GM19023 (cell line): ENCODE data around the gene NRXN3.

Source experiments
- ATAC-seq: cut with Tn5 transposase; IDR thresholded peaks from one replicate; pipeline ENCODE4 v1.9.1; 2021; ENCODE audit warnings: mild to moderate bottlenecking, moderate library complexity; ENCODE audit not compliant: unreplicated experiment

The NRXN3 gene

DNA sequence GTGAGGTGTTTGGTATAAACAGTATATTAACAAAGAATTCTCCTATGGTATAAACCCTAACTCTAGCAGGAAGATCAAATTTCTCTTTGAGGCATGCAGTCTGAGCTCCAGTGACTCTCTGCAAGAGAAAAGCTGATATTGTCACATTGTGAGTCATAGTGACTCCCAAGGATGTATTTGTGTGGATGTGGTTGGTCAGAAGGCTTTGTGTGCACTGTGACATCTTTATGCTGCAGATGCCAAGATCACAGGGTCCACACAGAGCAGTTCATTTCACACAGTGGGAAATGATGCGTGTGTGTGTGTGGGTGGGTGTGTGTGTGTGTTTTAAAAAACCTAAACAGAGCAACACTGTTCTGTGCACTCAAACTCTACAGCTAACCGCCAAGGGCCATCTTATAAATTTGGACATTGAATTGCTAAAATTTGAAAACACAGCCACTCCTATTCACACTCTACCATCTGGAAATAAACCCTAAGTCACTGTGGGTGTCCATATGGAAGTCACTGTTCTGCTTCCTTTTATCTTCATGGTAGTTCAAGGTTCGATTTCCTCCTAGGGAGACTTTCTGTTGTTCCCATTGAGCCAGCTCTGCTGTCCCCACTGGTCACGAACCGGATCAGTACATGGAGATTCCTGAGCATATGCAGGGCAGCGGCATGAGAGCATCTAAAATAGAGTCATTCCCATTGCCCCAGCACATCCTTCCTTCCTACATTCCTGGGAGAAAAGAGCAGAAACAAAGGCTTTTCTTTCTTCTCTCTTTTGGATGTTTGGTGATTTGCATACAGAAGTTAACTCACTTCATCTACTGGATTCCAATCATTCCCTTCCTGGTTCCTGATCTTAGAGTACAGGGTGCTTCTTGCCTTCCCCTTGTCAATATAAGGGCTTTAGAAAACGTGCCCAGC is 1313.6 kb downstream of the NRXN3 start:
- ATAC-seq: no peak

DNA sequence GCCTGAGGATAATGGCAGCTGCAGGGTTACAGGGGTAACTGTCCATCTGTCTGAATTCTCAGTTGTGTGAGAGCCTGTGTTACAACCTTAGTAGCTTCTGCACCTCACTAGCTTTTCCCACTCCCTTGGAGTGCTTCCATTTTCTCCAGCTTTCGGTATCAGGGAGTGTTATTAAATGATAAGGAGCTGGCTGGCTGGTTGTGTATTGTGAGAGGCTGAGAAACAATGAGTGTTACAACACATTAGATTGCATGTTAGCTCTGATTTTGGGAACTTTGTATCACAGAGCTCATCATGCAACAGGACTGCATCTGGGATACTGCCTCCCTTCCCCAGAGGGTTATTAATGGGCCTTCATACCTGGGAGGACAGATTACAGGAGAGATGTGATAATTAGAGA is 1317.5 kb downstream of the NRXN3 start:
- ATAC-seq: no peak

DNA sequence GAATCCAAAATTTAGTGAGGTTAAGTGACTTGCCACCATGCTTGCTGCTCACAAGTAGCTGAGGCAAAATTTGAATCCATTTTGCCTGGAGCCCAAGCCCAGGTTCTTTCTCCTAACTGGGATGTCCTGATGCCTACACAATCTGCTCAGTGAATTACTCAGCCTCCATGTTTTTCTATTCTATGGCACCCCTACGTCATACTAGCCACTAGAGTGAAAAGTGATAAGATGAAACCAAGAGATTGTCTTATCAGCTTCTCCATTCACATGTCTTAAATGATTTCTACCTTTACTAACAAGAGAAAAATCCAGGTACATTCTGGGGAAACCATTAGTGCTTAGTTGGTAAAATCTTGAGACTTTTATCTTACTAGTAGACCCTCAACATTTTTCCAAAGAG is 1321.0 kb downstream of the NRXN3 start:
- no peak for ATAC-seq

GRCh38 chr14:79493081-79493645 is 1323.0 kb downstream of the NRXN3 start:
- ATAC-seq: no peak

DNA sequence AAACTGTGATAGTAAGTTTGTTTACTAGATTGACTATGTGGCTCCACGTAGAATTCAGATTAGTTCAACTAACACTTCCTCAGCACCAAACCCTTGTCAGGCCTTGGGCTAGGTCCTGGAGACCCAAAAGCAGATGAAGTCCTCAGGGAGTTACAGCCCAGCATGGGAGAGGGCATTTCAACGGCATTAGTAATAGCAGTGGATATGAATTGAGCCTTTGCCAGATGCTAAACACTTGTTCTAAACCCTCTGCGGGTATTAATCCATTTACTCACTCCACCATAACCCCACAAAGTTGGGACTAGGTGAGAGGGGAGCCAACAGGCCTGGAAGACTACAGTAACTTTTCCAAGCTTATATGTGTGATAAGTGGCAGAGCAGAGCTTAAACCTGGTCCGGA is 1326.5 kb downstream of the NRXN3 start:
- no peak for ATAC-seq

- ATAC-seq: no peak
These were observed 1330.3 kb downstream of the NRXN3 start for GRCh38 chr14:79500489-79500888.

DNA sequence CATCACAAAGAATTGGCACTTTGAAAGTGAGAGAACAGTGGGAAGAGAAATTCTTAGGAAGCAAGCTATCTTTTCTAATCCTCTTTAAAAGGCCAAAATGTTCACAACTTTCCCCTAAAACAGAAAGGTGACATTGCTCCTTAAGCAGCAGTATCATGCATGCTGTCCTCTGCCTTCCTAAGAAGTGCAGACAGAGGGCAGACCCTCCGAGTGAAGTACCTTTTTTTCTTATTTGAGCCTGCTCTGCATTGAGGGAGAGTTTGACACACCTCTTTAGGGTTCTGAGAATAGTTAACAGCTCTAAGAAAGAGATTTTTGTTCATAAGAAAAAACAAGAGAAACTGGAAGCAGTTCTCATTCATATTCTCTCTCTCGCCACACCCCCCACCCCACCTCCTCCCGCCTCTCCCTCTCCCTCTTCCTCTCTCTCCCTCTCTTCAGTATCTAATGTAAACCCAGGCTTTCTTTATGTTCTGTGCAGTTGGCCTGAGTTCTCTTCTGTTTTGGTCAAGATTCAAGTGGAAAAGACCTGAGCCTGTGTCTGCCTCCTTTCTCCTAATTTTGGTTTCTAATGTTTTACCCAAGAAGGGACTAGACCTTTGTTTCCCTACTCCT is 1332.1 kb downstream of the NRXN3 start:
- ATAC-seq: no peak

DNA sequence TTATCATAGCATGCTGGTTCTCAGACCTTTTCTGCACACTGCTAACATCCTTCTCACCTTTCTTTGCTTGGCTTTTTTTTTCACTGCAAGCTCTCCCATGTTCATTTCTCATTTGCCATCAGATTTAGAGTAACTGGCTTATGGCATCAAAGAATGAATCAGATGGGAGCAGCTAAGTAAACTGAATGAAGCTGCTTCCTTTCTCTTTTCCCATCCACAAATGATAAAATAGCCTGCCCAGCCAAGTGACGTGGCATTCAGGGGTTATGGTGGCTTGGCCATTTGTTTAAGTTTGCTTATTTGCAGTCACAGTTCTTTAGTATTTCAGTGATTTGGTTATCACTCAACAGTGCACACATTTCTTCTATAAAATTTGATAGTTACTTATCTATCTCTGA is 1332.6 kb downstream of the NRXN3 start:
- ATAC-seq: no peak

GRCh38 chr14:79510659-79511058 is 1340.5 kb downstream of the NRXN3 start:
- no peak for ATAC-seq

DNA sequence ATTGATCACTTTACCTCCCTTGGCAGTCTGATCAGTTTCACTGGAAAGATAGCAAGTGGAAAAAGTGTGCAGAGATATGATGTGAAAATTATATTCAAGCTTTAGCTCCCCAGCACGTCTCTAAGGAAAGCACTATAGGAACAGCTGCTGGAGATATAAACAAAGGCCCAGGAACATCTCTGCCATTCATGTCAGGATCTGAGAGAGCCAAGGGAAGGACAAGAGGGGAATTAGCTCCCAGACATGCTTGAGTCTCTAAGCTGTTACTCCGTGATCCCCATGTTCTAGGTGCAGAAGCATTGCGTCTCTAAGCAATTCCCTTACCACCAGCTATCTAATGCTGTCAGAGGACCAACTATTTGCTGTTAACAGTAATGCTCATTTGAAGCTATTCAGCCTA is 1341.0 kb downstream of the NRXN3 start:
- no peak for ATAC-seq

GRCh38 chr14:79513446-79513845 is 1343.3 kb downstream of the NRXN3 start:
- ATAC-seq: no peak

DNA sequence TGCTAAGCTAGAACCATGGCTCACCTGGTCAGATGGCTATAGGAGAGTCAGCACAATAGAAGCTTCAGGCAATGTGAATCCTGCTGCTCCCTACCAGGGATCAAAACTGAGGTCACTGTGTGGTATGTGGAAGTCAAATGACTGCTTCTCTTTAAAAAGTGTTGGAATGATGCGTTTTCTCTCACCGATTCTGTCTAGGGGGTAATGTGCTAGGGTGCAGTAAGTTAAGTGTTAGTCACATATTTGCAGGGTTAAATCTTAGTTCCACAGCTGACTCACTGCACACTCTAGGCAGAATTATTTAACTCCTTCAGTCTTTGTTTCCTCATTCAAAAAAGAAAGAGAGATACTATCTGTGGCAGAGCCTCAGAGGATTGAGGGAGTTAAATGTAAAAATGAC is 1344.5 kb downstream of the NRXN3 start:
- no peak for ATAC-seq

- ATAC-seq: no peak
These were observed 1345.0 kb downstream of the NRXN3 start for GRCh38 chr14:79515158-79515557.

DNA sequence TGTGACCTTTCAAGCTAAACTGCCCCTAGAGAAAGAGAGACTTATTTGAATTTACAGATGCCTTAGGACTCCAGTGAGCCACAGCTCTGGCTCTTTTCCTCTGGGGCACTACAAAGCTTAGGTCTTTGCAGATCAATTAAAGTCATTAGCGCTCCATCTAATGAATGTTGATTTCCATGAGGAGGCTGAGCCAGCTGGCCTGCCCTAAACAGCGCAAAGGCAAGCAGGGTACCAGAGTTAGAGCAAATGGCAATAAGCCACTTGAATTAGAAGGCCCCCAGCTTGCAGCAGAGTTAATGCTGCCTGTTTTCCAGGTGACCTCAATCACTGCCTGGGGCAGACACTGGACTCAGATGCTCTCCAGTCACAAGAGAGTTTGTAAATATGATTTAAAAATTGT is 1345.8 kb downstream of the NRXN3 start:
- no peak for ATAC-seq

DNA sequence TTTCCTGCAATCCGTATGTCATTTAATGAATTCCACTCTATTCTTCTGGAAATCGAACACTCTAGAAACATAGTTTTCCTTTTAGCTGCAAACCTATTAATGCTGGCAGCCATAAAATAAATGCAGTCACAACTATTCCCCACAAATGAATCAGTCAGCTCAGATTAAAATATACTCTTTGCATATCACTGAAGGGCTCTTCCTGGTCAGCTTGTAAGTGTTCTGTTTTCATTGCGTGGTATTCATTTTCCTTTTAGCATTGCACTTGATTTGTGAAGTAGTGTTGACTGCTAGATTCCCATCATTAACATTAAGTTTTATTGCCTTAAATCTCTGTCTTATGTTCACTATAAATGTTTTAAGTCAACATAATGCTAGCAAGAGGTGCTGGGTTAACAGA is 1355.2 kb downstream of the NRXN3 start:
- ATAC-seq: no peak

GRCh38 chr14:79528828-79529416 is 1358.7 kb downstream of the NRXN3 start:
- no peak for ATAC-seq

GRCh38 chr14:79530555-79530954 is 1360.4 kb downstream of the NRXN3 start:
- ATAC-seq: no peak

- ATAC-seq: no peak
These were observed 1364.7 kb downstream of the NRXN3 start for GRCh38 chr14:79534703-79535353.

DNA sequence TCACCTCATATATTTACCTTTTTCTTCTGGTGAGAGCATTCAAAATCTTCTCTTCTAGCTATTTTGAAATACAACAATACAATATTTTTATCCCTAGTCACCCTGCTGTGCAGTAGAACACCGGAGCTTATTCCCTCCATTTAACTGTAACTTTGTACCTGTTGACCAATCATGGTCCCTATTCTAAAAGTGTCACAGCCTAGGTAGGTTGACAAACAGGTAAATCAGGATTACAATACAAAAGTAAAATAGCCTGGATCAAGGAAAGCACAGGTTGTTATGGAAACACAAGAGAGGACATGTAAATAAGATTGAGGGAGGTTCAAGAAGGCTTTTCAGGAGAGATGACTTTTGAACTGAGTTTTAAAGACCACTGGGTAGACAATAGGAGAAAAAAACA is 1370.2 kb downstream of the NRXN3 start:
- no peak for ATAC-seq

GRCh38 chr14:79542121-79542520 is 1371.9 kb downstream of the NRXN3 start:
- no peak for ATAC-seq

DNA sequence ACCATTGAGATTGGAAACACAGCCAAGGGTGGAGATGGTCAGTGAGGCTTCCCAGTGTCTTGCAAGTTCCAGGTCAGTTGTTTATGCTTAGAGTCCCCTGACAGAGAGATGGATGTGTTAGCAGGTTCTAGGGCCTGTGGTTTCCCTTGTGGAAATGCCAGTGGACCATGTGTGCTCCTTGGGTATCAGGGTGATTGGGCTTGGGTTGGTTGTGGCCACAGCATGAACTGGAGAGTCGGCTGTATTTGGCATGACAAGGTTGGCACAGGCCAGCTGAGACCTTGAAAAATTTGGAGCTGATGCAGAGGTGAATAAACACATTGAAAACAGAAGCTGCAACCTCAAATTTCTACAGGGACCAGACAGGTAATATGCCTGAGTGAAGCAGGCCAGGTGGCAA is 1373.2 kb downstream of the NRXN3 start:
- ATAC-seq: no peak
